NCI-H1694 (cell line): ENCODE results near the gene TIMM44.
"Not testable (repeated sequence)": the region's sequence is repeated elsewhere in the genome, so short reads cannot be mapped to it uniquely, and the experiment has no call there.

ENCODE experiments used
- DNase-seq: peaks from one replicate; lab custom pipeline; 2025; lab: John Stamatoyannopoulos, UW

Gene TIMM44

GRCh38 chr19:7925171-7925851, 18.2 kb downstream of the TIMM44 start:
- DNase-seq = peak; percentile 59

GRCh38 chr19:7924651-7925170, 18.8 kb downstream of the TIMM44 start:
- no peak for DNase-seq

- DNase-seq = no peak
These were observed 19.2 kb downstream of the TIMM44 start for GRCh38 chr19:7924241-7924640.

GRCh38 chr19:7923295-7924191, 19.9 kb downstream of the TIMM44 start:
- no peak for DNase-seq

- no peak for DNase-seq
These were observed 20.6 kb downstream of the TIMM44 start for GRCh38 chr19:7922836-7923195.

GRCh38 chr19:7921967-7922835, 21.3 kb downstream of the TIMM44 start:
- DNase-seq = no peak

GRCh38 chr19:7921302-7921966, 22.0 kb downstream of the TIMM44 start:
- no peak for DNase-seq

GRCh38 chr19:7920519-7921301, 22.8 kb downstream of the TIMM44 start:
- DNase-seq = peak; percentile 96

- DNase-seq = peak; percentile 77
These were observed 23.6 kb downstream of the TIMM44 start, which contains the start of gene SNAPC2 for GRCh38 chr19:7919610-7920518. SNAPC2 (plus strand) TSS chr19:7920338; CDS start chr19:7920367, 29 bp downstream.

GRCh38 chr19:7918615-7919421, 24.6 kb downstream of the TIMM44 start:
- DNase-seq = no peak

- not testable (repeated sequence) for DNase-seq
These were observed 25.3 kb downstream of the TIMM44 start for GRCh38 chr19:7918062-7918614.

GRCh38 chr19:7917267-7918061, 26.0 kb downstream of the TIMM44 start:
- peak; percentile 25 for DNase-seq

- DNase-seq = no peak
These were observed 26.6 kb downstream of the TIMM44 start for GRCh38 chr19:7916955-7917266.

- DNase-seq = peak; percentile 3
These were observed 27.1 kb downstream of the TIMM44 start for GRCh38 chr19:7916103-7916954.

- no peak for DNase-seq
These were observed 28.0 kb downstream of the TIMM44 start for GRCh38 chr19:7915250-7916102.

- no peak for DNase-seq
These were observed 28.8 kb downstream of the TIMM44 start, which contains the start of gene TGFBR3L for GRCh38 chr19:7914598-7915045. TGFBR3L (plus strand) TSS chr19:7914830.
